ENCODE results near the gene ZFHX3. TPM values are rescaled to one million over a fixed set of nuclear protein-coding genes. Genes with fewer than 3 reads are reported as not detected.

The ZFHX3 gene
- total RNA-seq, 1 donor from 2014 or later, result 6.7 TPM

- DNase-seq, result no peak
Measured at GRCh38 chr16:72740347-72740746, 307.6 kb downstream of the ZFHX3 start.

GRCh38 chr16:72739577-72739976 lies 308.4 kb downstream of the ZFHX3 start:
- DNase-seq, result no peak

GRCh38 chr16:72736074-72736473 lies 311.9 kb downstream of the ZFHX3 start:
- no peak for DNase-seq

Small RNA genes lying within 50 kb of the gene (small RNA-seq; reads per million reads assigned to genes)
- gene AC002044.1 (ENCODE audit: low replicate concordance) (not detected), gene RNU7-71P (ENCODE audit: low replicate concordance) (not detected)
